ENCODE measurements around the gene CCNI.
"Not testable (repeated sequence)": the region's sequence is repeated elsewhere in the genome, so short reads cannot be mapped to it uniquely, and the experiment has no call there.

Gene CCNI

DNA sequence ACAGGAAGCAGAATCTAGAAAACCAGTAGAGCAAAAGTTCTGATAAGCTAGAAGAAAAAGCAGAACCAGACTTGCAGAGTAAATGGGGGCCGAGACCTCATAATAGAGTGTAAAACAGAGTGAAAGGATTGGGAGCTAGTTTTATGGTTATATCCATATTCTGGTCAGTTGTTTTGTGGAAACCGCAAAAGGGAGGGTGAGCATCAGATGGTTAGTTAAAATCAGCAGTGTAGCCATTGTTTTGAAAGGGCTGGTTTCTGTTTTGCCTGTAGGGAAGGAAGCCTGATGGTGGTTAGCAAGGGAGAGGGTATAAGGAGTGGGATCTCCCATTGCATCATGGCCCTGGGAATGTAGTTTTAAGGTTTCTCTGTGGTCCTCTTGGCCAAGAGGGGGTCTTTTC lies 17.2 kb upstream of the CCNI start:
- TF ChIP-seq, protein P1, sequence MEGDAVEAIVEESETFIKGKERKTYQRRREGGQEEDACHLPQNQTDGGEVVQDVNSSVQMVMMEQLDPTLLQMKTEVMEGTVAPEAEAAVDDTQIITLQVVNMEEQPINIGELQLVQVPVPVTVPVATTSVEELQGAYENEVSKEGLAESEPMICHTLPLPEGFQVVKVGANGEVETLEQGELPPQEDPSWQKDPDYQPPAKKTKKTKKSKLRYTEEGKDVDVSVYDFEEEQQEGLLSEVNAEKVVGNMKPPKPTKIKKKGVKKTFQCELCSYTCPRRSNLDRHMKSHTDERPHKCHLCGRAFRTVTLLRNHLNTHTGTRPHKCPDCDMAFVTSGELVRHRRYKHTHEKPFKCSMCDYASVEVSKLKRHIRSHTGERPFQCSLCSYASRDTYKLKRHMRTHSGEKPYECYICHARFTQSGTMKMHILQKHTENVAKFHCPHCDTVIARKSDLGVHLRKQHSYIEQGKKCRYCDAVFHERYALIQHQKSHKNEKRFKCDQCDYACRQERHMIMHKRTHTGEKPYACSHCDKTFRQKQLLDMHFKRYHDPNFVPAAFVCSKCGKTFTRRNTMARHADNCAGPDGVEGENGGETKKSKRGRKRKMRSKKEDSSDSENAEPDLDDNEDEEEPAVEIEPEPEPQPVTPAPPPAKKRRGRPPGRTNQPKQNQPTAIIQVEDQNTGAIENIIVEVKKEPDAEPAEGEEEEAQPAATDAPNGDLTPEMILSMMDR (IDR thresholded peaks at IDR 0.05; ENCODE audit: low read depth, low read length): no peak
- no peak for DNase-seq
- Histone ChIP-seq H3K9me3 (ENCODE audit: severe bottlenecking) (no peaks in the 10 kb centered on the region), H3K27me3 (ENCODE audit: insufficient read depth, low read depth, severe bottlenecking) (no peaks in the 10 kb centered on the region), H3K36me3 (no peaks in the 10 kb centered on the region), H3K27ac (no peak overlapping the region), H3K4me3 (ENCODE audit: low read depth, low read length) (no peak overlapping the region)

- no peak for DNase-seq
- Histone ChIP-seq H3K36me3 (no peaks in the 10 kb centered on the region), H3K9me3 (ENCODE audit: severe bottlenecking) (no peaks in the 10 kb centered on the region), H3K4me3 (ENCODE audit: low read depth, low read length) (no peak overlapping the region), H3K27ac (no peak overlapping the region), H3K27me3 (ENCODE audit: insufficient read depth, low read depth, severe bottlenecking) (no peaks in the 10 kb centered on the region)
- TF ChIP-seq, protein P1 (IDR thresholded peaks at IDR 0.05; ENCODE audit: low read depth, low read length): no peak
Measured at GRCh38 chr4:77089866-77090265, 14.1 kb upstream of the CCNI start.

GRCh38 chr4:77087027-77087426 lies 11.2 kb upstream of the CCNI start:
- not testable (repeated sequence) for DNase-seq; H3K27me3 ChIP-seq (ENCODE audit: insufficient read depth, low read depth, severe bottlenecking); H3K36me3 ChIP-seq; H3K27ac ChIP-seq; H3K9me3 ChIP-seq (ENCODE audit: severe bottlenecking); H3K4me3 ChIP-seq (ENCODE audit: low read depth, low read length)

GRCh38 chr4:77084019-77084639 lies 8.3 kb upstream of the CCNI start:
- Histone ChIP-seq H3K27ac (no peak overlapping the region), H3K36me3 (no peaks in the 10 kb centered on the region), H3K4me3 (ENCODE audit: low read depth, low read length) (no peak overlapping the region), H3K27me3 (ENCODE audit: insufficient read depth, low read depth, severe bottlenecking) (no peaks in the 10 kb centered on the region), H3K9me3 (ENCODE audit: severe bottlenecking) (no peaks in the 10 kb centered on the region)
- TF ChIP-seq, protein P1 (IDR thresholded peaks at IDR 0.05; ENCODE audit: low read depth, low read length): no peak
- no peak for DNase-seq

GRCh38 chr4:77082886-77083608 lies 7.3 kb upstream of the CCNI start:
- H3K36me3 ChIP-seq: no peaks in the 10 kb centered on the region
- no peaks in the 10 kb centered on the region for H3K27me3 ChIP-seq (ENCODE audit: insufficient read depth, low read depth, severe bottlenecking)
- no peak for DNase-seq
- TF ChIP-seq, protein P1 (IDR thresholded peaks at IDR 0.05; ENCODE audit: low read depth, low read length): no peak
- no peaks in the 10 kb centered on the region for H3K9me3 ChIP-seq (ENCODE audit: severe bottlenecking)
- no peak overlapping the region for H3K4me3 ChIP-seq (ENCODE audit: low read depth, low read length)
- H3K27ac ChIP-seq: no peak overlapping the region

- H3K27ac ChIP-seq; H3K9me3 ChIP-seq (ENCODE audit: severe bottlenecking); DNase-seq; H3K4me3 ChIP-seq (ENCODE audit: low read depth, low read length); H3K36me3 ChIP-seq; H3K27me3 ChIP-seq (ENCODE audit: insufficient read depth, low read depth, severe bottlenecking): not testable (repeated sequence)
Measured at GRCh38 chr4:77080806-77081205, 5.0 kb upstream of the CCNI start.

DNA sequence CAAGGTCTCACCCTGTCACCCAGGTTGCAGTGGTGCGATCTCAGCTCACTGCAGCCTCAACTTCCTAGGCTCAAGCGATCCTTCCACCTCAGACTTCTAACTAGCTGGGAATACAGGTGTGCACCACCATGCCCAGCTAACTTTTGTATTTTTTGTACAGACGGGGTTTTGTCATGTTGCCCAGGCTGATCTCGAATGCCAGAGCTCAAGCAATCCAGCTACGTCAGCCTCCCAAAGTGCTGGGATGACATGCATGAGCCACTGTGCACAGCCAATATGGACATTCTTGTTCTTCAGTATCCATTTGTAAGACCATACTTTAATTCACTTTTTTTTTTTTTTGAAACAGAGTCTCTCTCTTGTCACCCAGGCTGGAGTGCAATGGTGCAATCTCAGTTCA lies 3.5 kb upstream of the CCNI start:
- Histone ChIP-seq H3K9me3 (ENCODE audit: severe bottlenecking) (peaks cover 3% of the 10 kb centered on the region), H3K36me3 (no peaks in the 10 kb centered on the region)

More for the DNA sequence above, 3.5 kb upstream of the CCNI start:
- TF ChIP-seq, protein P1 (IDR thresholded peaks at IDR 0.05; ENCODE audit: low read depth, low read length): no peak
- no peak overlapping the region for H3K4me3 ChIP-seq (ENCODE audit: low read depth, low read length)
- H3K27ac ChIP-seq: no peak overlapping the region
- H3K27me3 ChIP-seq (ENCODE audit: insufficient read depth, low read depth, severe bottlenecking): no peaks in the 10 kb centered on the region
- no peak for DNase-seq
